Measurements from ENCODE around the gene CMTM6. TPM values are rescaled to one million over a fixed set of nuclear protein-coding genes. Genes with fewer than 3 reads are reported as not detected.

CMTM6 gene
- total RNA-seq, 1 experiment from 2014 or later, result 30.5 TPM

DNA sequence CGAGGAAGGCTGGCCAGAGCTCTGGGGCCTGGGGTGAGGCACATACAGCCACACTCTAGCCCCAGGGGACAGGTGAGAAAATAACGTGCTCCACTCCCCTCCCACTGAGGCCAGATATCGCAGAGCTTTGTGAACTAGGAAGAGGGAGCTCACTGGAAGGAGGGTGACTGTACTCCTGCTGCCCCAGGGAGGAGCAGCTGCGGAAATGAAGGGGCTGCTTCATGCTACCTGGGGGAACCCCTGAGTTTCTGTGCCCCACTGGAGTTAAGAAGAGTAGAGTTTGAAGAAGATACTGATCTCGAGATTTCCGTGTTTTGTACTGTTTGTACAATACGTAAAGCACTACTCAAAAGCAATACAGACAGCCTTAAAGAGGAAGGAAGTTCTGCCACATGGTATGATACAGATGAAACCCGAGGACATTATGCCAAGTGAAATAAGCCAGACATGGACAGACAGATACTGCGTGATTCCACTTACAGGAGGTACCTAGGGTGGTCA lies 44.6 kb downstream of the CMTM6 start:
- Histone ChIP-seq H3K36me3 (no peaks in the 10 kb centered on the region), H3K9me3 (no peaks in the 10 kb centered on the region), H3K27me3 (no peaks in the 10 kb centered on the region), H3K4me3 (no peak overlapping the region)
- no peak for DNase-seq

DNA sequence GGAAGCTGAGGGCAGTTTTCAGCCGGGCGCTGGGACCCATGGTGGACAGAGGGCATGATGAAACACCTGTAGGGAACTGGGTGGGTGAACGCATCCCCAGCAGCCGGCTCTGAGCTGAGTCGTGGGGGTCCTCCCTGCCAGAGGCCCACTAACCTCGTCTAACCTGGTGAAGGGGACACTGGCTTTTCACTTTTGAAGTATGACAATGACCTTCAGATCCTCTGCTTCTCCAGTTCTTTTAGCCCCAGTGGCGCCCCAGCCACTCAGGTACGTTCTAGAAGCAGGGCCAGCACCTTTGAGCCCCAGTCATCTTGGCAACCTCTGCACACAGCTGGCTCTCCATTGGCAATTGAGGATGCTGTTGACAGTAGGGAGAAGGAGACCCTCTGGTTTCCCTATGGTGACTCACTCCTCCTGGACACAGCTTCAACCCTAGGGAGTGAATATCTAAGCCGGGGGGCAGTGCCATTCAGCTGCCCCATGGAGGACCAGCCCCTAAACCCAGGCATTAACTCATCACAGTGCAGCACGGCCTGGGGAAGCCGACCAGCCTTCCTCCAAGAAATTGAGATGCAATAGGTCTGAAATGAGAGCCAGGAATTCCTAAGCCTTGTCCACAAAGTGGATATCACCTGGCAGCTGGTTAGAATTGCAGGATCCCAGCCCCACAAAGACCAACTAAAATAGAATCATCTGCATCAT lies 46.1 kb downstream of the CMTM6 start:
- no peaks in the 10 kb centered on the region for H3K36me3 ChIP-seq
- H3K9me3 ChIP-seq, result no peaks in the 10 kb centered on the region
- DNase-seq, result no peak
- H3K27me3 ChIP-seq, result no peaks in the 10 kb centered on the region
- H3K4me3 ChIP-seq, result no peak overlapping the region

DNA sequence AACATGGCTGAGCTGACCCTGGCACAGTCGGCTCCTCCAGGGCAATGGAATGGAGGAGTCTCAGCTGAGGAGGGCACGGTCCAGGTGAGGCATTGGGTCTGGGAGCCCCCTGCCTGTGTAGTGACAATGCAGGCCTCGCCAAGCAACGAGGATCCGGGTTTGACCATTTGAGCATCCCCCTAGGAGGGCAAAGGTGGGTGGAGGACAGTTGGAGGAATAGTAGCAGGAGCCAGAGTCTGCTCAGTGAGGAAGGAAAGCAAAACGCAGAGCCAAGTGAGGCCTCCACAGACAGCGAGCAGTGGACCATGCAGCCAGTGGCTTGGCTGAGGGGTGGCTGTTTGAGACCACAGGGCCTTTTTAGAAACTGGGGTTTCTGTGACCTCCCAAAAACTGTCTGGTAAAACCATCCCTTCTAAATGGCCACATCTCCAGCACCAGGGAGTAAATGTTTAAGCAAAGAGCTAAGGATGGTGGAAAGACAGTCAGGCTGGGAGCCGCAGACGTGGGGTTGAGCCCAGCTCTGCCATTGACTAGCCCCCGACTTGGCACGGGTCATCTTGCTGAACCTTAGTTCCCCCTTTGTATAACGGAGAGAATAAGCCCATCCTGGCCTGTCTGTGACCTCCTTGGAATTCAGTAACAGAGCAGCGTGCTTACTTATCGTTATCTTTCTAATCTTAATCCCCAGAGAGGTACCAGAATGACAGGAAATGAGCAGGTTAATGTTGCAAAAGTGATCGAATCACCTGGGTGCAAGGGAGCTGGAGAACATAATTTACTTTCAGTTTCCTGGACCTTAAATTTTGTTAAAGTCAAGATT lies 46.8 kb downstream of the CMTM6 start:
- no peaks in the 10 kb centered on the region for H3K9me3 ChIP-seq
- DNase-seq, result no peak
- no peaks in the 10 kb centered on the region for H3K27me3 ChIP-seq
- no peaks in the 10 kb centered on the region for H3K36me3 ChIP-seq
- no peak overlapping the region for H3K4me3 ChIP-seq

- no peak overlapping the region for H3K4me3 ChIP-seq
- no peaks in the 10 kb centered on the region for H3K36me3 ChIP-seq
- H3K9me3 ChIP-seq, result no peaks in the 10 kb centered on the region
- DNase-seq, result no peak
- H3K27me3 ChIP-seq, result no peaks in the 10 kb centered on the region
Observed at GRCh38 chr3:32454731-32455608, 47.7 kb downstream of the CMTM6 start.

GRCh38 chr3:32454111-32454510 lies 48.5 kb downstream of the CMTM6 start:
- H3K36me3 ChIP-seq, result no peaks in the 10 kb centered on the region
- no peak for DNase-seq
- no peaks in the 10 kb centered on the region for H3K27me3 ChIP-seq
- no peaks in the 10 kb centered on the region for H3K9me3 ChIP-seq
- H3K4me3 ChIP-seq, result no peak overlapping the region

- DNase-seq, result no peak
- H3K9me3 ChIP-seq, result no peaks in the 10 kb centered on the region
- H3K27me3 ChIP-seq, result no peaks in the 10 kb centered on the region
- H3K36me3 ChIP-seq, result no peaks in the 10 kb centered on the region
- H3K4me3 ChIP-seq, result no peak overlapping the region
Observed at GRCh38 chr3:32453346-32453745, 49.3 kb downstream of the CMTM6 start.

- no peak for DNase-seq
- no peaks in the 10 kb centered on the region for H3K36me3 ChIP-seq
- H3K4me3 ChIP-seq, result no peak overlapping the region
Observed at GRCh38 chr3:32452009-32452408, 50.6 kb downstream of the CMTM6 start.

GRCh38 chr3:32450992-32451659 lies 51.5 kb downstream of the CMTM6 start:
- no peaks in the 10 kb centered on the region for H3K36me3 ChIP-seq
- no peak for DNase-seq
- H3K9me3 ChIP-seq, result no peaks in the 10 kb centered on the region
- H3K27me3 ChIP-seq, result no peaks in the 10 kb centered on the region
- no peak overlapping the region for H3K4me3 ChIP-seq

More at GRCh38 chr3:32452009-32452408, 50.6 kb downstream of the CMTM6 start:
- no peaks in the 10 kb centered on the region for H3K27me3 ChIP-seq
- H3K9me3 ChIP-seq, result no peaks in the 10 kb centered on the region

- no peaks in the 10 kb centered on the region for H3K36me3 ChIP-seq
- H3K9me3 ChIP-seq, result no peaks in the 10 kb centered on the region
- no peak for DNase-seq
- H3K4me3 ChIP-seq, result no peak overlapping the region
- no peaks in the 10 kb centered on the region for H3K27me3 ChIP-seq
Observed at GRCh38 chr3:32450426-32450825, 52.2 kb downstream of the CMTM6 start.

DNA sequence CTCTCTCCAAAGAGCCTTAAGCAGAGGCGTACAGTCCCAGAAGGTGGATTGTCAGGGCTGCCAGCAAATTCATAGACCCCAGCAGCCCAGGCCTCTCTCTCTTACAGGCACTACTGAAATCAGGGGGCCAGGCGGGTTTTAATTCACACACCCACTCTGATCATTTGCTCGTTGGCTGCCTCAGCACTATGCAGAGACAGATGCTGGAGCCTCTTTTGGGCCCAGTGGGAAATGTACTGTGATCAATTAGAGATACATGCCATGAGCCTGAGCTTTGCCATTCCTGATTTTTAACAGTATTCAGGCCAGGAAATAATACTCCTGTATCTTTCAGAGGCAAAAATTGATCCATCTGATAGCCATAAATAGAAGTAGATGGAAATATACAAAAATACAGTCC lies 53.0 kb downstream of the CMTM6 start:
- Histone ChIP-seq H3K27me3 (no peaks in the 10 kb centered on the region), H3K4me3 (no peak overlapping the region), H3K36me3 (no peaks in the 10 kb centered on the region), H3K9me3 (no peaks in the 10 kb centered on the region; the same call in 1 of the 2 replicates)
- DNase-seq, result no peak

- no peaks in the 10 kb centered on the region for H3K27me3 ChIP-seq
- no peaks in the 10 kb centered on the region for H3K36me3 ChIP-seq
- DNase-seq, result no peak
- H3K9me3 ChIP-seq, result no peaks in the 10 kb centered on the region; the same call in 1 of the 2 replicates
- H3K4me3 ChIP-seq, result no peak overlapping the region
Observed at GRCh38 chr3:32448686-32449474, 53.8 kb downstream of the CMTM6 start.

DNA sequence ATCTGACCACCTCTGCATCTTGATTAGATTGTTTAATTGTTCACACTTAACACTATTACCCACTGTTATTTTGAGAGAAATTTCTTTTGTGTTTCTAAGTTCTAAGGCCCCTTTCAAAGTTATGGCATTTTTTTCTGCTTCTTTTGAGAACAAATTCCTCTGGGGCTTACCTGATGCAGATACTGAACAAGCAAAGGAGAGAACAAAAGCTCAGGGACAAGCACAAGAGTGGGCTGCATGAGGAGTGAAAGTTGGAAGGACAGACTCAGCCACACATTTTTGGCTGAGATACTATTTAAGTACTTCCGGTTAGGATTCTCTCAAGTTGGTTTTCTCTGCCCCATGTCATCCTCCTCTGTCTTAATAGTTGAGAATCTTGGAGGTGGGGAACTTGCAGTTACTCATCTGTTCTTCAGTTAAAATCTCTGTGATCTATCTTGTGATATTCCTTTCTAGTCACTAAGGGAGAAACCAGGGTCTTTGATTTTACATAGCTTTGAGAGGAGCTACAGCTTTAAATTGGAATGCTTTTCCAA lies 54.7 kb downstream of the CMTM6 start:
- no peaks in the 10 kb centered on the region; the same call in 1 of the 2 replicates for H3K9me3 ChIP-seq
- no peaks in the 10 kb centered on the region for H3K36me3 ChIP-seq
- H3K4me3 ChIP-seq, result no peak overlapping the region
- H3K27me3 ChIP-seq, result no peaks in the 10 kb centered on the region
- DNase-seq, result no peak

DNA sequence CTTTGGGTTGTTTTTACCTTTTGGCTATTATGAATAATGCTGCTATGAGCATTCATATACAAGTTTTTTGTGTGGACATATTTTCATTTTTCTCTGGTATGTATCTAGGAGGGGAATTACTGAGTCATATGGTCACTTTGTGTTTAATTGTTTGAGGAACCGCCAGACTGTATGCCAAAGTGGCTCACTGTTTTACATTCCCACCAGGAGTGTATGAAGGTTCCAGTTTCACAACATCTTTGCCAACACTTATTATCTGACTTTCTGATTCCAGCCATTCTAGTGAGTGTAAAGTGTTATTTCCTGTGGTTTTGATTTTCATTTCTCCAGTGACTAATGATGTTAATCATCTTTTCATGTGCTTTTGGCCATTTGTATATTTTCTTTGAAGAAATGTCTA lies 59.2 kb downstream of the CMTM6 start:
- Histone ChIP-seq H3K36me3 (no peaks in the 10 kb centered on the region), H3K27me3 (no peaks in the 10 kb centered on the region), H3K4me3 (no peak overlapping the region), H3K9me3 (no peaks in the 10 kb centered on the region; the same call in 1 of the 2 replicates)
- DNase-seq, result peak; percentile 42

DNA sequence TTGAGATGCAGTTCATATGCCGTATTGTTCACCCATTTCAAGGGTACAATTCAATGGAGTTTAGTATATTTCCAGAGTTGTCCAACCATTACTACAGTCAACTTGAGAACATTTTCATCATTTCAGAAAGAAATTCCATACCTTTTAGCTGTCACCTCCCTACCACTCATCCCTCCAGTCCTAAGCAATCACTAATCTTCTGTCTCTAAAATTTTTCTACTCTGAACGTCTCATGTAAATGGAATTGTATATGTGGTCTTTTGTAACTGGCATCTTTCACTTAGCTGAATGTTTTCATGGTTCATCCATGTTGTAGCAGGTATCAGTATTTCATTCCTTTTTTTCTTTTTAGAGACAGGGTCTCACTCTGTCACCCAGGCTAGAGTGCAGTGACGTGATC lies 59.9 kb downstream of the CMTM6 start:
- no peak for DNase-seq
- Histone ChIP-seq H3K27me3 (no peaks in the 10 kb centered on the region), H3K4me3 (no peak overlapping the region), H3K9me3 (no peaks in the 10 kb centered on the region; the same call in 1 of the 2 replicates), H3K36me3 (no peaks in the 10 kb centered on the region)

- Histone ChIP-seq H3K36me3 (no peaks in the 10 kb centered on the region), H3K9me3 (no peaks in the 10 kb centered on the region; the same call in 1 of the 2 replicates), H3K4me3 (no peak overlapping the region), H3K27me3 (no peaks in the 10 kb centered on the region)
- DNase-seq, result no peak
Observed at GRCh38 chr3:32440611-32441350, 61.9 kb downstream of the CMTM6 start.

Measured in MG63 (cell line).